ENCODE measurements around the gene NACC2. TPM values are rescaled to one million over a fixed set of nuclear protein-coding genes. Genes with fewer than 3 reads are reported as not detected.

The NACC2 gene
- total and polyA plus RNA-seq, 2 of the 8 experiments (the other 6 are each of a cell fraction or from before 2014, with no cell fraction given): 8.3 to 14.0 TPM

DNA sequence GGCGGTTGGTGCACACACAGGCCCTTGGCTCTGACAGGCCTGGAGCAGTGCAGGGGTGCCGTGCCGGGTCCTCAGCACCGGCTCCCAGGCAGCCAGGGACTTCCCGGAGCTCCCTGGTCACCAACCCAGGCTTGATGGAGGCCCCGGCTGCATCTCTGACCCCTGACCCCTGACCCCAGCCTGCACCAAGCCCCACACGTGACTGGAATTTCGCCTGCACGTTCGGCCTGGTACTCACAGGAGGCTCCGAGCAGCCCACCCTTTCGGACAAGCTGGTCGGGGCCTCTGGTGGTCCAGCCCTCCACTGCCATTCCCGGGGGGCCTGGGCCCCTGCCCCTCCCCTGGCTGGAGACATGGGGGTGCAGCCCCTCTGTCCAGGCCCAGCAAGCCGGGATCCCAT is 108.5 kb downstream of the NACC2 start (continued):
- TF ChIP-seq ASH2L (IDR thresholded peaks at IDR 0.05; ENCODE audit: low read length) (no peak), SAP30 (IDR thresholded peaks at IDR 0.05; ENCODE audit: insufficient read depth, insufficient replicate concordance, low read length) (no peak), CHD2 (IDR thresholded peaks at IDR 0.05; ENCODE audit: low read length) (no peak), GABPA (IDR thresholded peaks at IDR 0.05; ENCODE audit: borderline replicate concordance, insufficient read depth, low read length) (no peak)
